ENCODE results near the gene MTFR1L. TPM values are rescaled to one million over a fixed set of nuclear protein-coding genes. Genes with fewer than 3 reads are reported as not detected.

MTFR1L gene
- polyA plus RNA-seq, 3 donors = 67.3 to 73.5 (median 69.9) TPM

DNA sequence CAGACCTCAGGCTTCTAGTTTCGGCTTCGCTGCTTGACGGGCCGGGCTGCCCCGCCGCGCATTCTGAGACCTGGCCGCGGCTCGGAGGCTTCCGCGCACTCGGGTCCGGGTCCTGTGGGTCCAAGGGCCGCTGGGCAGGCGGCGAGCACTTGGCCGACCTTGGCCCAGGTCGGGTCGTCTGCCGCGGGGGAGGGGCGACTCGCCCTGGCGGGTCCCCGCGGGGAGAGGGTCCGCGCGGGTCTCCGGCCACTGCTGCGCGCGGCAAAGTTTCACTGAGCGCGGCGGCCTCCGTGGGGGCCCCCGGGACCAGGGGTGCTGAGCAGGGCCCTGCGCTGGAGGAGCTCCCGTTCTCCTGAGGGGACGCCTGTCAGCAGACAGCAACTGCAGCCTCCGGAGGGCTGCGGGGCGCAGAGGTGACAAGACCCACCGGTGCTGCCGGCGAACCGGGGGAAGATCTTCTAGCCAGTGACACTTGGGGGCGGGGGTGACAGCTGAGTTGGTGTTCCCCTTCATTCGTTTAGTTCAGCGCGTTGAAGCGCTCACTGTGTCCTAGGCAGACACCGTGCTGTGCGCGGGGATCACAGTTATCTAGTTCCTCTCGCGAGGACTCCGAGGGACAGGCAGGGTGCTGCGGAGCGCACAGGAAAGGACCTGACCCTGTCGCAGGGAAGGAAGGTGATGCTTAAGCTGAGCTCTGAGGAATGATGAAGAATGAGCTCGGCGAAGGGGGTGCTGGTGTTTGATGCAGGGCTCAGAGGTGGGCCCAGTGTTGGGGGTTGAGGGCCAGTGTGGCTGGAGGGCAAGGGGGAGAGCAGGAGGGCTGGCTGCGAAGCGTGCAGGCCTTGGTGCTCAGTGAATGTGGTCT is 725 bp downstream of the MTFR1L start:
- H3K9ac ChIP-seq (ENCODE audit: insufficient read depth, low read length, poor library complexity, severe bottlenecking) = peak overlapping the region; percentile 95
- H2AFZ ChIP-seq (ENCODE audit: insufficient read depth, low read depth, low read length, poor library complexity, severe bottlenecking) = peak overlapping the region; percentile 98
- WGBS (ENCODE audit: insufficient coverage) = under 1% methylated on average over 67 of the region's 67 CpGs
- H3K27ac ChIP-seq (ENCODE audit: low read depth in 1 of 2, low read length in 2 of 2) = peak overlapping the region; percentile 82 to 87
- H3K79me2 ChIP-seq (ENCODE audit: insufficient read depth, low read length) = peaks cover 51% of the 10 kb centered on the region
- H3K4me1 Mint-ChIP-seq = peaks cover 36% of the 10 kb centered on the region
- H3K36me3 ChIP-seq (replicated peaks in 1 of 2; ENCODE audit: control insufficient read depth in 1 of 2, insufficient read depth in 2 of 2, low read length in 2 of 2) = peaks cover 17 to 25% of the 10 kb centered on the region in 2 donors
- peaks cover 20 to 33% of the 10 kb centered on the region in 2 donors for H3K4me1 ChIP-seq (ENCODE audit: control insufficient read depth in 1 of 2, insufficient read depth in 2 of 2, low read length in 2 of 2)
- H3K4me3 ChIP-seq (replicated peaks in 1 of 3; ENCODE audit: low read depth in 2 of 3, low read length in 3 of 3) = peak overlapping the region; percentile 70 to 93 (median 88)
- no peaks in the 10 kb centered on the region for H3K27me3 ChIP-seq (ENCODE audit: control insufficient read depth in 2 of 2, insufficient read depth in 2 of 2, low read length in 2 of 2)
- TF ChIP-seq, protein P1, sequence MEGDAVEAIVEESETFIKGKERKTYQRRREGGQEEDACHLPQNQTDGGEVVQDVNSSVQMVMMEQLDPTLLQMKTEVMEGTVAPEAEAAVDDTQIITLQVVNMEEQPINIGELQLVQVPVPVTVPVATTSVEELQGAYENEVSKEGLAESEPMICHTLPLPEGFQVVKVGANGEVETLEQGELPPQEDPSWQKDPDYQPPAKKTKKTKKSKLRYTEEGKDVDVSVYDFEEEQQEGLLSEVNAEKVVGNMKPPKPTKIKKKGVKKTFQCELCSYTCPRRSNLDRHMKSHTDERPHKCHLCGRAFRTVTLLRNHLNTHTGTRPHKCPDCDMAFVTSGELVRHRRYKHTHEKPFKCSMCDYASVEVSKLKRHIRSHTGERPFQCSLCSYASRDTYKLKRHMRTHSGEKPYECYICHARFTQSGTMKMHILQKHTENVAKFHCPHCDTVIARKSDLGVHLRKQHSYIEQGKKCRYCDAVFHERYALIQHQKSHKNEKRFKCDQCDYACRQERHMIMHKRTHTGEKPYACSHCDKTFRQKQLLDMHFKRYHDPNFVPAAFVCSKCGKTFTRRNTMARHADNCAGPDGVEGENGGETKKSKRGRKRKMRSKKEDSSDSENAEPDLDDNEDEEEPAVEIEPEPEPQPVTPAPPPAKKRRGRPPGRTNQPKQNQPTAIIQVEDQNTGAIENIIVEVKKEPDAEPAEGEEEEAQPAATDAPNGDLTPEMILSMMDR (IDR thresholded peaks at IDR 0.05) = no peak
- intact Hi-C loops (cut with micrococcal nuclease) = loop anchor here in 1 of 2 donors (2.0 to 5.0 kb wide), 2 partner anchors 37 to 178 kb away; partner anchors contain the start of genes AUNIP and PAFAH2
- no peaks in the 10 kb centered on the region for H3K9me3 ChIP-seq (replicated peaks in 1 of 2; ENCODE audit: control insufficient read depth in 1 of 2, insufficient read depth in 1 of 2, low read length in 2 of 2)
- peak overlapping the region; percentile 99 for H3K4me2 ChIP-seq (replicated peaks; ENCODE audit: extremely low read depth, low read length, poor library complexity, severe bottlenecking)
- peaks cover 17 to 33% of the 10 kb centered on the region in 2 donors for H3K36me3 Mint-ChIP-seq
- peak overlapping the region; percentile 97 to 98 for H3K4me3 Mint-ChIP-seq
- H3K27me3 Mint-ChIP-seq (ENCODE audit: low read depth in 3 of 3) = peaks cover 0 to 4% (median 3%) of the 10 kb centered on the region in 3 donors
- peak; percentile 60 to 69 (median 63) for DNase-seq
- H4K20me1 ChIP-seq (ENCODE audit: insufficient read depth, low read length) = peaks cover 32% of the 10 kb centered on the region
- H3K27ac Mint-ChIP-seq = peak overlapping the region; percentile 91 to 98 (median 95)
- H3K9me3 Mint-ChIP-seq = peaks cover 0 to 2% (median 0%) of the 10 kb centered on the region in 7 donors

DNA sequence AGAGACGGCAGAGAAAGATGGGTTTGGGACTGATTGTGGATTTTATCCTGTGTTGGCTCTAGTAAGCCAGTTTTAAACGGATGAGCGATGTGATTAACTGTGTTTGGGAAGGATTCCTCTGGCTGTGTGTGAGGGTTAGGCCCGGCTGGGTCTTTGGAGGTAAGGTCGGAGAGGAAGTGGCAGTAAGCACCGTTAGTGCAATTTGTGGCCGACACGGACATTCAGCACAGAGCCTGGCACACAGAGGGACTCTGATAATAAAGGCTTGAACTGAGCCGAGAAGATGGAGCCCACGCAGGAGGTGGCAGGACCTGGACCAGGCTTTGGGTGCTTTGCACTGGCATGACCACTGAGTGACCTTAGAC is 1.3 kb downstream of the MTFR1L start:
- peaks cover 16 to 25% of the 10 kb centered on the region in 2 donors for H3K36me3 ChIP-seq (replicated peaks in 1 of 2; ENCODE audit: control insufficient read depth in 1 of 2, insufficient read depth in 2 of 2, low read length in 2 of 2)
- H3K4me2 ChIP-seq (replicated peaks; ENCODE audit: extremely low read depth, low read length, poor library complexity, severe bottlenecking) = peak overlapping the region; percentile 99
- WGBS (ENCODE audit: insufficient coverage) = 23% methylated on average over 10 of the region's 10 CpGs
- peak overlapping the region; percentile 70 to 93 (median 88) for H3K4me3 ChIP-seq (replicated peaks in 1 of 3; ENCODE audit: low read depth in 2 of 3, low read length in 3 of 3)
- intact Hi-C loops (cut with micrococcal nuclease) = loop anchor here in 1 of 2 donors (2.0 to 5.0 kb wide), 2 partner anchors 36 to 178 kb away; partner anchors contain the start of genes AUNIP and PAFAH2
- H3K27me3 Mint-ChIP-seq (ENCODE audit: low read depth in 3 of 3) = peaks cover 0 to 4% (median 3%) of the 10 kb centered on the region in 3 donors
- H3K79me2 ChIP-seq (ENCODE audit: insufficient read depth, low read length) = peaks cover 51% of the 10 kb centered on the region
- H3K9me3 ChIP-seq (replicated peaks in 1 of 2; ENCODE audit: control insufficient read depth in 1 of 2, insufficient read depth in 1 of 2, low read length in 2 of 2) = no peaks in the 10 kb centered on the region
- H3K4me1 ChIP-seq (ENCODE audit: control insufficient read depth in 1 of 2, insufficient read depth in 2 of 2, low read length in 2 of 2) = peaks cover 20 to 33% of the 10 kb centered on the region in 2 donors
- TF ChIP-seq, protein P1 (IDR thresholded peaks at IDR 0.05) = no peak
- H3K27ac Mint-ChIP-seq = peak overlapping the region; percentile 85 to 94 (median 91)
- peak overlapping the region; percentile 98 for H2AFZ ChIP-seq (ENCODE audit: insufficient read depth, low read depth, low read length, poor library complexity, severe bottlenecking)
- DNase-seq = no peak
- H3K4me3 Mint-ChIP-seq = peak overlapping the region; percentile 93 to 97
- H3K27ac ChIP-seq (ENCODE audit: low read depth in 1 of 2, low read length in 2 of 2) = peak overlapping the region; percentile 82 to 87
- H3K27me3 ChIP-seq (ENCODE audit: control insufficient read depth in 2 of 2, insufficient read depth in 2 of 2, low read length in 2 of 2) = no peaks in the 10 kb centered on the region
- H3K9ac ChIP-seq (ENCODE audit: insufficient read depth, low read length, poor library complexity, severe bottlenecking) = peak overlapping the region; percentile 95
- H4K20me1 ChIP-seq (ENCODE audit: insufficient read depth, low read length) = peaks cover 37% of the 10 kb centered on the region
- H3K9me3 Mint-ChIP-seq = peaks cover 0 to 2% (median 0%) of the 10 kb centered on the region in 7 donors
- H3K36me3 Mint-ChIP-seq = peaks cover 15 to 32% of the 10 kb centered on the region in 2 donors
- peaks cover 36% of the 10 kb centered on the region for H3K4me1 Mint-ChIP-seq
